AG10803 (cell line): Measurements from ENCODE around the gene OPRD1.

Source experiments
- DNase-seq: peaks from one replicate; pipeline ENCODE4 v3.0.0; 2010; ENCODE audit warnings: low read depth
- H3K4me3 ChIP-seq: 2 replicates; pipeline ENCODE4 v1.5.1; 2011; ENCODE audit warnings: mild to moderate bottlenecking, low read length, control low read depth
- TF ChIP-seq, protein P1 (sequence below): conservative IDR thresholded peaks from 2 replicates; pipeline ENCODE4 v1.5.1; 2011; ENCODE audit warnings: mild to moderate bottlenecking, low read length, control low read depth, inconsistent platforms

OPRD1 gene

GRCh38 chr1:28878796-28879195 is 66.8 kb downstream of the OPRD1 start:
- no peak overlapping the region for H3K4me3 ChIP-seq
- TF ChIP-seq, protein P1, sequence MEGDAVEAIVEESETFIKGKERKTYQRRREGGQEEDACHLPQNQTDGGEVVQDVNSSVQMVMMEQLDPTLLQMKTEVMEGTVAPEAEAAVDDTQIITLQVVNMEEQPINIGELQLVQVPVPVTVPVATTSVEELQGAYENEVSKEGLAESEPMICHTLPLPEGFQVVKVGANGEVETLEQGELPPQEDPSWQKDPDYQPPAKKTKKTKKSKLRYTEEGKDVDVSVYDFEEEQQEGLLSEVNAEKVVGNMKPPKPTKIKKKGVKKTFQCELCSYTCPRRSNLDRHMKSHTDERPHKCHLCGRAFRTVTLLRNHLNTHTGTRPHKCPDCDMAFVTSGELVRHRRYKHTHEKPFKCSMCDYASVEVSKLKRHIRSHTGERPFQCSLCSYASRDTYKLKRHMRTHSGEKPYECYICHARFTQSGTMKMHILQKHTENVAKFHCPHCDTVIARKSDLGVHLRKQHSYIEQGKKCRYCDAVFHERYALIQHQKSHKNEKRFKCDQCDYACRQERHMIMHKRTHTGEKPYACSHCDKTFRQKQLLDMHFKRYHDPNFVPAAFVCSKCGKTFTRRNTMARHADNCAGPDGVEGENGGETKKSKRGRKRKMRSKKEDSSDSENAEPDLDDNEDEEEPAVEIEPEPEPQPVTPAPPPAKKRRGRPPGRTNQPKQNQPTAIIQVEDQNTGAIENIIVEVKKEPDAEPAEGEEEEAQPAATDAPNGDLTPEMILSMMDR, result no peak
- no peak for DNase-seq

GRCh38 chr1:28882009-28882628 is 70.1 kb downstream of the OPRD1 start:
- TF ChIP-seq, protein P1, result peak; percentile 96
- peak; percentile 82 for DNase-seq
- H3K4me3 ChIP-seq, result no peak overlapping the region

DNA sequence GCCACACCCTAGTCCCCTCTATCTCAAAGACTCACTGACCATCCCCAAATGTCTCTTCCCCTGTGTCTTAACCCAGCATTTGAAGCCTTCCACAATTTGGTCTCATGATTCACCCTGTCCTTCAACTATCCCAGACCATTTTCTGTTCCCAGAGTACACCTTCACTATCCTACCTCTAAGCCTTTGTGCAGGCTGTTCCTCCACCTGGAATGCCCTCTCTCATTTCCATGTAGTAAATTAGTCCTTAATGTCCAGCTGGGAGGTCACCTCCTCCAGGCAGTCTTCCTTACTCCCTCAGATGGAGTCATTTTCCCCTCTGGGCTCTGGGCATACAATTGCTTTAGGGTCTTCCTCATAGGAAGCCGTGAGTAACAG is 71.3 kb downstream of the OPRD1 start:
- TF ChIP-seq, protein P1, result no peak
- no peak overlapping the region for H3K4me3 ChIP-seq
- DNase-seq, result no peak

DNA sequence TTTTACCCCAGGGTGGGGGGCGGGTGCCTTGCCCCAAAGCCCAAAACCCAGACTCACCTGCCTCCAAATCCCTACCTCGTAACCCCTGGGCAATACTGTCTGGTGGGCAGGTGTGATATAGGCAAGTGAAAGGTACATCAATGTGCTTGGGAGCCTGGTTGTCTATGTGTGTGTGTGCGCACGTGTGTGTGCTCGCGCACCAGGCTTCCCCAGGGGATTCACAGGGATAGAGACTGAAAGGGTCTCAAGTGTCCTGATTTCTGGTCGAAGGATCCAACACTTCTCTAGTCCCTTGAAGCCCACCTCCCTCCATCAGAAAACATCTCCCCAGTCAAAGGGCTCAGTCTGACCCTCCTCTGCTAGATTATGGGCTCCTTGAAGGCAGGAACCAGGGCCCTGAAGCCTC is 73.5 kb downstream of the OPRD1 start:
- TF ChIP-seq, protein P1, result no peak
- H3K4me3 ChIP-seq, result no peak overlapping the region
- no peak for DNase-seq

DNA sequence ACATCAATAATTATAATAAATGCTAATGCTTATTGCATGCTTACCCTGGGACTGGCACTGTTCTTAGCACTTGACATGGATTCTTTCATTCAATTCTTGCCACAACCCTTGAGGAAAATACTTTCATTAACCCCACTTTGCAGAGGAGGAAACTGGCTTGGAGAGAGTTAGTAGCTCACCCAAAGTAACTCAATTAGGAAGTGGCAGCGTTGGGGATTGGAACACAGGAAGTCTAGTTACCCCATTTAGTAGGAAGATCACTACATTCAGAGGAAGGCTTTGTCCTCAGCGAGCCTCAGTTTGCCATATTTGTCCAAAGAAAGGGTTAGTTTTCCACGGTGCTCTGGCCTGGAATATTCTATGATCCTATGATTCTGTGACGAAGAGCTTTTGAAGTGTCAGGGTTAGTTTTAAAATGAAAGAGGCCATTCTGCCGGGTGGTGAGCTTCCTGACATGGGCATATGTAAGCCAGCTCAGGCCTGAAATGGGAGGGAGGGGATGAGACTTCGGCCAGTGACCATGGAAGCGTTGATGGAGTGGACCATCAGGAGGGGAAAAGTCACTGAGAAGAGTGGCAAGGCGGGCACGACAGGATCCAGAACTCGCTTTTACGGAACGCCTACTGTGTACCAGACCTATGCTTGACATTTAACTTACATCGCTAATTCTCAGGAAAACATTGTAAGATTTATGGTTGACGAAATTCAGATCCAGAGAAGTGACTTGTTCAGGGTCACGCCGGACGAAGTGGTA is 74.2 kb downstream of the OPRD1 start:
- H3K4me3 ChIP-seq, result no peak overlapping the region
- DNase-seq, result no peak
- TF ChIP-seq, protein P1, result no peak

DNA sequence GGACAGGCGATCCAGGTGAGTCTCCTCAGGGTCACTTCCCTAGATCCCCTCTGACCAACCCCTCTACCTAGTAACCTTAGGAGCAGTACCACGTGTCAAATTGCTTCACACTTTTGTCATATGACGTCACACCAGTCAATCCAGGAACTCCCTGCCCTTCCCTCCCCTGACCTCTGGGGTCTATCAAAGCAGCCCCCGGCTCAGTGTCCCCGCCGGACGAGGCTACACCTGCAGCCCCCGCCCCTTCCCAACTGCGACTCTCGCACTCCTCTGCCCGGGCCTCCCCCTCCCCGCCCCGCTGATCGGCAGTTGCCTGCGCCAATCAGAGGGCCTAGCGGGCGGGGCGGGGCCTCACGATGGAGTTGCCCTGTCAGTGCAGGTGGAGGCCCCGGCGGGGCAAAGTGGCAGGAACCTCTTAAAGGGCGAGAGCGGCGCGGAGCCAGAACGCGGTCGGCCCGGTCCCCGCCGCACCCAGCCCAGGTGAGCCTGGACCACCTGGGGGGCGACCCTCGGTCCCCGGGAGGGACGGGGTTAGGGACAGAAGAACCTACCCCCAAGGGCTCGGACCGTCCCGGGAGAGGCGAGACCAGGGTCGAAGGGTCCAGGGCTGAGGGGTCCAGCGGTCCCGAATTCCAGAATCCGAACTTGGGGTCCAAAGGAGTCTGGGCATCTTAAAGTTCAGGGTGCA is 74.9 kb downstream of the OPRD1 start:
- peak; percentile 65 for DNase-seq
- peak overlapping the region; percentile 82 for H3K4me3 ChIP-seq
- TF ChIP-seq, protein P1, result no peak
